D341Med (cell line): Measurements from ENCODE around the gene DNAAF9.
"Not testable (repeated sequence)": the region's sequence is repeated elsewhere in the genome, so short reads cannot be mapped to it uniquely, and the experiment has no call there.

Experiments
- DNase-seq: peaks from one replicate; pipeline ENCODE4 v3.0.0; 2012; ENCODE audit warnings: low spot score

Gene DNAAF9

GRCh38 chr20:3407040-3407770 is at the start of gene DNAAF9:
TSS of gene DNAAF9 (minus strand) at chr20:3407669. CDS start at chr20:3407557, 112 bp downstream.
- DNase-seq, result peak; percentile 93

- no peak for DNase-seq
Measured at GRCh38 chr20:3456648-3457047, 49.2 kb upstream of the DNAAF9 start.

GRCh38 chr20:3454831-3455230 is 47.4 kb upstream of the DNAAF9 start:
- DNase-seq, result no peak

- DNase-seq, result no peak
Measured at GRCh38 chr20:3452690-3453089, 45.2 kb upstream of the DNAAF9 start.

- no peak for DNase-seq
Measured at GRCh38 chr20:3452136-3452535, 44.7 kb upstream of the DNAAF9 start.

GRCh38 chr20:3449319-3449718 is 41.9 kb upstream of the DNAAF9 start:
- DNase-seq, result no peak

GRCh38 chr20:3447321-3447720 is 39.9 kb upstream of the DNAAF9 start:
- DNase-seq, result no peak

- DNase-seq, result no peak
Measured at GRCh38 chr20:3446779-3447178, 39.3 kb upstream of the DNAAF9 start.

- DNase-seq, result no peak
Measured at GRCh38 chr20:3436864-3437574, 29.6 kb upstream of the DNAAF9 start.

GRCh38 chr20:3434232-3434631 is 26.8 kb upstream of the DNAAF9 start:
- DNase-seq, result no peak

- no peak for DNase-seq
Measured at GRCh38 chr20:3433744-3434143, 26.3 kb upstream of the DNAAF9 start.

GRCh38 chr20:3432844-3433243 is 25.4 kb upstream of the DNAAF9 start:
- DNase-seq, result no peak

- DNase-seq, result no peak
Measured at GRCh38 chr20:3431109-3431508, 23.6 kb upstream of the DNAAF9 start.

GRCh38 chr20:3430376-3431069 is 23.1 kb upstream of the DNAAF9 start:
- no peak for DNase-seq

- not testable (repeated sequence) for DNase-seq
Measured at GRCh38 chr20:3426766-3427165, 19.3 kb upstream of the DNAAF9 start.

- no peak for DNase-seq
Measured at GRCh38 chr20:3423126-3423525, 15.7 kb upstream of the DNAAF9 start.

- no peak for DNase-seq
Measured at GRCh38 chr20:3421985-3422384, 14.5 kb upstream of the DNAAF9 start.

- DNase-seq, result no peak
Measured at GRCh38 chr20:3420211-3420707, 12.8 kb upstream of the DNAAF9 start.

- DNase-seq, result not testable (repeated sequence)
Measured at GRCh38 chr20:3418161-3418560, 10.7 kb upstream of the DNAAF9 start.

GRCh38 chr20:3414122-3414521 is 6.7 kb upstream of the DNAAF9 start:
- no peak for DNase-seq

GRCh38 chr20:3413393-3413889 is 6.0 kb upstream of the DNAAF9 start:
- DNase-seq, result no peak

- no peak for DNase-seq
Measured at GRCh38 chr20:3412600-3413392, 5.3 kb upstream of the DNAAF9 start.
